Central memory CD4-positive, alpha-beta T cell (primary cell): ENCODE measurements around the gene ATP2B2.

Experiments
- DNase-seq: peaks from one replicate; pipeline ENCODE4 v3.0.0; 2022

ATP2B2 gene

GRCh38 chr3:10338591-10339353, 166.6 kb downstream of the ATP2B2 start:
- DNase-seq = no peak

- DNase-seq = no peak
Measured at GRCh38 chr3:10338164-10338470, 167.3 kb downstream of the ATP2B2 start.

GRCh38 chr3:10337323-10338163, 167.8 kb downstream of the ATP2B2 start:
- DNase-seq = no peak

- no peak for DNase-seq
Measured at GRCh38 chr3:10336761-10337160, 168.6 kb downstream of the ATP2B2 start.

GRCh38 chr3:10335871-10336622, 169.3 kb downstream of the ATP2B2 start:
- DNase-seq = no peak

GRCh38 chr3:10335190-10335738, 170.1 kb downstream of the ATP2B2 start:
- DNase-seq = no peak

GRCh38 chr3:10334459-10334858, 170.9 kb downstream of the ATP2B2 start:
- no peak for DNase-seq

- DNase-seq = no peak
Measured at GRCh38 chr3:10334042-10334441, 171.3 kb downstream of the ATP2B2 start.

GRCh38 chr3:10333349-10333650, 172.1 kb downstream of the ATP2B2 start:
- DNase-seq = no peak

GRCh38 chr3:10332481-10333348, 172.7 kb downstream of the ATP2B2 start:
- no peak for DNase-seq

- DNase-seq = no peak
Measured at GRCh38 chr3:10331320-10331719, 174.1 kb downstream of the ATP2B2 start.

- no peak for DNase-seq
Measured at GRCh38 chr3:10330319-10330718, 175.1 kb downstream of the ATP2B2 start.

GRCh38 chr3:10329495-10330015, 175.8 kb downstream of the ATP2B2 start:
- DNase-seq = no peak

GRCh38 chr3:10328460-10329071, 176.8 kb downstream of the ATP2B2 start:
- DNase-seq = no peak

- DNase-seq = no peak
Measured at GRCh38 chr3:10327592-10327991, 177.8 kb downstream of the ATP2B2 start.

- DNase-seq = peak; percentile 14
Measured at GRCh38 chr3:10322352-10322710, 183.1 kb downstream of the ATP2B2 start.

GRCh38 chr3:10321630-10322351, 183.6 kb downstream of the ATP2B2 start:
- no peak for DNase-seq

GRCh38 chr3:10320320-10320677, 185.1 kb downstream of the ATP2B2 start:
- DNase-seq = no peak

GRCh38 chr3:10319804-10320203, 185.6 kb downstream of the ATP2B2 start:
- no peak for DNase-seq

- DNase-seq = no peak
Measured at GRCh38 chr3:10319251-10319650, 186.1 kb downstream of the ATP2B2 start.

GRCh38 chr3:10317961-10318350, 187.4 kb downstream of the ATP2B2 start:
- DNase-seq = no peak
